GM21723 (cell line): ENCODE measurements around the gene NECTIN1.

Experiments
- ATAC-seq: cut with Tn5 transposase; IDR thresholded peaks from one replicate; pipeline ENCODE4 v1.9.1; 2021; ENCODE audit warnings: mild to moderate bottlenecking, moderate library complexity; ENCODE audit not compliant: unreplicated experiment

The NECTIN1 gene

DNA sequence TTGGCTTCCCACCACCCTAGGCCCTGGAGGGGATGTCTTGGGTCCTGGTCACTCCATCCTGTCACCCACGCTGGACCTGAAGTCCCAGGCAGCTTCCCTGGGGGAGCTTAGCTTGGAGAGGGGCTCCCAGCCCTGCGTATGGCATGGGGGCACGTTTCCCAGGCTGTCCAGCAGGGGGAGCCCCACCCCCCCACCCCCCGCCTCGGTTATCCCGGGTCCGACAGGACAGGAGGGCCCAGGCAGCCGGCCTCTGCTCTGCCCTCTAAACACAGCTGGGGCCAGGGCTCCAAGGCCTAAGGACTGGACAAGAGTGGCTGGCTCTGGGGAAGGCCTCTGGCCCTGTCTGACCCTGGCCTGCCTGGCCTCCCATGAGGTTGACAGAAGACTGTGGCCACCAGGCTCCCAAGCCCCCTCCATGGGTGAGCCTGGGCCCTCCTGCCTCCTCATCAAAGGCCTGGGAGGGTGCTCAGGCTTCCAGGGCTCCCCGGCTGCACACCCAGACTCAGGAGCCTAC lies 104.8 kb downstream of the NECTIN1 start:
- ATAC-seq, result no peak

GRCh38 chr11:119623682-119624081 lies 105.3 kb downstream of the NECTIN1 start:
- no peak for ATAC-seq

GRCh38 chr11:119622454-119623143 lies 106.4 kb downstream of the NECTIN1 start:
- no peak for ATAC-seq

- ATAC-seq, result no peak
Observed at GRCh38 chr11:119619665-119620064, 109.3 kb downstream of the NECTIN1 start.

DNA sequence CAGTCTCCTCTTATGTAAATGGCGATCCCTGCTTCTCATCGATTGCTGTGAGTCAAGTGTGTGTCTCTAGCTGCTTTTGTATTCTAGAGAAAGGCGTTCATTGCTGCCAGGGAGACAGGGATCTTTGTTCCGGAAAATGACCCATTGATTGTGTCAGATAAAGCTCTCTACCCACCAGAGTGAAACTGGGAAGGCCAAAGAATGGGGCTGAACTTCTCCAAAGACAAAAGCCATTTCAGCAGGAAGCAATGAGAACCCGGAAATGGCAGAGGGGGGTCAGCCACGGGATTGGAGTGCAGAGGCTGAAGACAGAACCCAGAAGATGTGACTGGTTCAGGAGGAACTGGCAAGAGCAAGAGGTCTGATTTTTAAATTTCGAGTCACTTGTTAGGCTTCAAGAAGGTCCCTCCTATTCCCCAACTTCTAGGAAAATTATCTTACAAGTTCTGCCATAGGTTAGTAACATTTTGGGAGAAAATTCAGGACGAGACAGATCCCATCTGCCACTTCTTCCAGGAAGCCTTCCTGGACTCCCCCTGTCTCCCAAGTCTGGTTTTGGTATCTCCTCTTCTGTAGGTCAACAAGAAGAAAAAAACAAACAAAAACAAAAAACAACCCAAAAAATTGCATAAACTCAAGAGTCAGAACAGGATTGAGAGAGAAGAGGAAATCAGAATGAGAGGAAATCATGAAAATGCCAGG lies 110.6 kb downstream of the NECTIN1 start:
- ATAC-seq, result no peak

- no peak for ATAC-seq
Observed at GRCh38 chr11:119617340-119617713, 111.7 kb downstream of the NECTIN1 start.

DNA sequence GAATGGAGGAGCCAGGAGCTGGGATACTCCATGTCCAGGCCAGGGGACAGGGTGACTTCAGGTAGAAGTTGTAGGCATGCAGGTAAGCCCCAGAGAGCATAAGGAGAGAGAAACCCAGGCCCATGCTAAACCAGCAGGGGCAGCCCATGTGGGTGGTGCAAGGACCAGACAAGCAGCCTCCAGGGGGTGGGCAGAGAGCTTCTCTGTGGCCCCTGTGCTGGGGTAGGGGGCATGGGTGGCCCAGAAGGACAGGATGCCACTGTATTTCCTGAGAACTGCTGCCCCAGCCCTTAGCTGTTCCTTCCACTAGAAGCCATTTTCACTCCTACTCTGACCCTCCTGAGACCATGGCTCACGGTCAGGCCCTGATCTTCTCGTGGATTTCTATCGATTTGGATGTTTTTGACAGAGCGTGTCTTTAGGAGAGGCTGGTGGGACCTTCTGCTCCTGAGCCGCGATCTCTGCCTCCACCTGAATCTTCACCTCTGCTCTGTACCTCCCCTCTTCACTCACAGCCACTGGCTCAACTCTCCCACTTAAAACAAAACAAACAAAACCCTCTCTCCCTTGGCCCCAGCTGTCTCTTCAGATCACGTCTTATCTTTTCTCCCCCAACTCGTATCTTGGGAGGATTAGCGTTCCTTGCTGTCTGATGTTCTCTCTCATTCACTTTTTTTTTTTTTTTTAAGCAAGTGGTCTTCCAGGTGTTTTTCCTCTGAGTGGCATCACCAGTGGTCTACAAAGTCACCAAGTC lies 112.2 kb downstream of the NECTIN1 start:
- ATAC-seq, result no peak

DNA sequence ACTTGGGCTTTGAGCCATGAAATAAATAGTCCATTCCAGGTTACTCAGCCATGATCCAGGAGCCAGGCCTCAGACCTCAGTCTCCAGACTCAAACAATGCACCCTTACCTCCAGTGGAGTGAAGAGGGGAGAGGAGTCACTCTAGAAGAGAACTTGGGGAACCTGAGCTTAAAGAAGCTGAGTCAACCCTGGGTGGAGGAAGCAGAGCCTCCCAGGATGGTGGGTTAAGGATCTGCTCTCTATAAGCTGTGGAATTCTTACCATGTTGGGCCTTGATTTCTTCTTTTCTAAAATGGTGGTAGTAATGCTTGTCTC lies 113.2 kb downstream of the NECTIN1 start:
- no peak for ATAC-seq

DNA sequence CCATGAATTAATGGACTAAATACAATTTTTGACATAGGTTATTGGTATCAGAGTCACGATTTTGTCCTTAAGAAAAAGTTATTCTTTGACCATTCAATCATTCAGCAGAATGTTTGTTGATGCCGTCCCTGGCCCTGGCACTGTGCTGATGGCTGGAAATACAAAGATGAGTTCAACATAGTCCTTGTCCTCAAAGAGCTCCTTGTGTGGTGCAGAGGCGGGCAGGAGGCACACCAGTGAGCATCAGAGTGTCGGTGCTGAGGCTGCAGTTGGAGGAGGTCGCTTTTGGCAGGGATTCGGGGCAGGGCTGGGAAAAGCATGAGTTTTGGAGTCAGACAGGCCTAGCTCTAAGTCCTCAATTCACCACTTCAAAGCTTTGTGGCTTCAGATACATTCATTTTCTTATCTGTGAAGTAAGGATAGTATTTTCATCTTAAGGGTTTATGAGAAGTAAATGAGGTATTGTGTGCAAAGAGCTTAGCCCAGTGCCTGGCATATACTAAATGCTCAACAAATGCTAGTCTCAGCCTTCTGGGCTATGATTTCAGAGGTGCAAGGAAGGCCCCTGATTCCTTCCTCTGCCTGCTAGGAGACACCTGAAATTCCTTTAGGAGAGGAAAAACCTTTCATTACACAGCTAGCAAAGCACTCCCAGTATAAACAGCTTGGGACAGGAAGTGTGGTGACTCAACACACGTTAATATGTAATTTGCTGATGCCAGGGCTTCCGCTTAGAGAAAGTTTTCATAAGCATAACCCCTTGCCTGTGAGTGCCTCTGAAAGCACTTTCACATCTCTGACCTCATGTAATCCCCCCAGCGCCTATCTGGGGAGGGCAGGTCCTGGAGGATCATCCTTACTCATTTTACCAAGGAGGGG lies 113.8 kb downstream of the NECTIN1 start:
- ATAC-seq, result no peak

- ATAC-seq, result no peak
Observed at GRCh38 chr11:119614222-119615002, 114.6 kb downstream of the NECTIN1 start.

GRCh38 chr11:119612814-119613213 lies 116.2 kb downstream of the NECTIN1 start:
- ATAC-seq, result no peak

DNA sequence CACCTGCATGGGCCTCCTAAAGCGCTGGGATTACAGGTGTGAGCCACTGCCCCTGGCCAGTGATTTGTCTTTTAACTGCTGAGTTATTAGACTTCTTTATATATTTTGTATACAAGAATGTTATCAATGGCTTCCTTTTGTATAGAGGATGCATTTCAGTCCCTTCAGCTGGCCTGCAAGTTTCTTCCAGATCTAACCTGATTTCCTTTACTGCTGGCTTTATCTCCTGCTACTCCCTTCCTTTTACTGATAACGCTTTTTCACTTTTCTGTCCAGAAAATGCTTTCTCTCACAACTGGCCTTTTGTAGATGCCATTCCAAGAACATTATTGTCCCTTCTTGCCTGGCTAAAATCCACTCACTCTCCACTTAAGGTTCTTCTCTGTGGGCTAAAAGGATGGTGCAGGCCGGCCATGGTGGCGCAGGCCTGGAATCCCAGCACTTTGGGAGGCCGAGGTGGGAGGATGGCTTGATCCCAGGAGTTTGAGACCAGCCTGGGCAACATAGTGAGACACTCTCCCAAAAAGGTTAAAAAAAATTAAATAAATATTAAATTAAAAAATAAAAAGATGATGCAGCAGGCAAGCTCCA lies 118.1 kb downstream of the NECTIN1 start:
- no peak for ATAC-seq

GRCh38 chr11:119608781-119609180 lies 120.2 kb downstream of the NECTIN1 start:
- no peak for ATAC-seq

DNA sequence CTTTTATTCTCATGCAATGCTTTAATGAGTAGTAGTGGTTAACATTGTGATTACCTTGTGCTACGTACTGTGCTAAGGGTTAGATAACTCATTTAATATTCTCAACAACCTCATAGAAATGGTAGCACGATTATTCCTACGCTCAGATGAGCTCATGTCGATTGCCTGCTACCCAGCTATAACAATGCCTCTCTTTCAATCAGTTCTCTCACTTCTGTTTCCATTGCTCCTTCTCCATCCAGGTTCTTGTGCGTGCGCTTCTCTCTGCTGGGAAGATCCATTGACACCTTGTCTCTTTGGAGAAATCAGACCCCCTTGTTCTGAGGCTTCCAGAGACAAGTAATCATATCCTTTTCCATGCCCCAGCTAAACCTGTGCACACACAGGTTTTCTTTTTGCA lies 120.8 kb downstream of the NECTIN1 start:
- ATAC-seq, result no peak

DNA sequence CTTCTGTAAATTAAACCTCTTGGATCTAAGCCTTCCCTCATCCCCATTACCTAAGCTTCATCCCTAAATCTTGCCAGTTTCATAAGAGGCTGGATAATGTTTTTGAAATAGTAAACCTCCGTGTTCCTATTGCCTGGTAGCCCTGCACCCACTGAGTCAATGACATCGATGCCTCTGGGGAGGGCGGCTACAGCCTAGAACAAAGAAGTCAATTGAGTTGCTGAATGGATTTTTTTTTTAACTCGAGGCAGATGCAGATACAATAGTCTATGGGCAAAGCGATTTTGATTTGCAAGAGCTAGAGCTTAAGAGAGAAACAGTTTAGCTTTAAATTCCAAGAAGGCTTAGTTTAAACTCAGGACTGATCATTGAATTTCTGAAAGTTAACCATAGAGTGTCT lies 121.3 kb downstream of the NECTIN1 start:
- no peak for ATAC-seq

DNA sequence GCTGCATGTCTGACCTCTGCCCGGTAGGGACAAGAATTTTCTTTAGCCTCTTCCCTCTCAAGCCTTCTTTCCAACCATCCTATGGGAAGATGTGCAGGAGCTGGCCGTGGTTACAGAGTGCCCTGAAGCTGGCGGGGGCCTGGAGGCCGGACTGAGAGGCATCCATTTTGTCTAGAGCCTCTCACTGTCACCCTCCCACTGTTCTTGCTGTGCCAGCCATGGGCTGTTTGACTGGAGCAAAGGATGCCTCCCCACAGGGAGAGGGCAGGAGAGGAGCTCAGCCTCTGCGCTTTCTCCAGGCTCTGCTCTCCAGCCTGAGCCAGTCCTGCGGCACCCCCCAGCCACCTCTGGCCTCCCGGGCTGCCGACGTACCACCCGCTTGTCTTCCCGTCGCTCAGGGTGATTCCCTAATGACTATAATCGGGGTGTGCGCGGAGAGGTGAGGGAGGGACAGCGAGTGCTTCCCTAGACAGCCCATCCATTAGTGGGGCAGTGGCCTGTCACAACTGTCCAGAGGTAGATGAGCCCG lies 123.8 kb downstream of the NECTIN1 start:
- ATAC-seq, result no peak

GRCh38 chr11:119602745-119603373 lies 126.1 kb downstream of the NECTIN1 start:
- ATAC-seq, result no peak

GRCh38 chr11:119599864-119600541 lies 129.0 kb downstream of the NECTIN1 start:
- no peak for ATAC-seq
